ENCODE results near the gene GFOD2. TPM values are rescaled to one million over a fixed set of nuclear protein-coding genes. Genes with fewer than 3 reads are reported as not detected.

Gene GFOD2
- total and polyA plus RNA-seq, 2 of the 13 experiments (the other 11 are each of a cell fraction or from before 2014, with no cell fraction given) = 11.1 to 17.2 TPM

DNA sequence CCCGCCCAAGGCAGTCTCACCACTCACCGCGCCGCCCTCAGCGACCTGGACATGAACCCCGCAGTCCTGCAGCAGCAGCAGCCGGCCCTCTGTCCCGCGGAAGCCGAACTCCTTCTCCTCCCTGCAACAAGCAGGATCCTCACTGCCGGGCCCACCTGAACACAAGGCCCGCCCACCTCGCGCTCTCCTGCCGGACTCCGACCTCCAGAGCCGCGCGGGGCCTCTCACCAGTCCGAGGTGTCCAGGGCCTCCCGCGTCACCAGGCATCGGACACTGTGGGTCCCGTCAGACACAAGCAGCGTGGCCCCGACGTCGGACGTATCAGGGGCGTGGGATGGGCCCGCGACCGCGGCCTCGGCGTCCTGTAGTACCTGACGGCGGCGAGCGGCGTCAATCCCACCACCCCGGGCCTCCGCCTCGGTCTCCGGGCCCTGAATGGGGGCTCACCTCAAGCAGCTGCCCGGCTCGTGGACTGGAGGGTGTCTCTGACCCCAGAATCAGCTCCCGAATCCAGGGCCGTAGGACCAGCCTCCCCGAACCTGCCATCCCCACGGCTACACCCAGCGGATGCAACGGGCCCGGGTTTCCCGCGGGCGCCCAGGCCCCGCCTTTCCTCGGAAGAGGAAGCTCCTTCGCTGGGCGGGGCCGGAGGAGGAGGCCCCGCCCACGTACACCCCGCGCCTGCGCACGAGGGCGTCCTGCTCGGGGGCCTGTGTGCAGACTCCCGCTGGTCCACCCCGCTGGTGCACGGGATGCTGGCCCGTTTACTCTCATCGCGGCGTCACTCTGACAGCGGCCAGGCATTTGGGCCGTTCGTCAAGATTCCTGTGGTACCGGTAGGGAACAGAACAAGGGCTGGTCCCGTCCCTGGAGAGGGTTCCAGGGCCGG lies 59.2 kb downstream of the GFOD2 start, which contains the start of gene ACD (continued):
- TF ChIP-seq, protein P1, sequence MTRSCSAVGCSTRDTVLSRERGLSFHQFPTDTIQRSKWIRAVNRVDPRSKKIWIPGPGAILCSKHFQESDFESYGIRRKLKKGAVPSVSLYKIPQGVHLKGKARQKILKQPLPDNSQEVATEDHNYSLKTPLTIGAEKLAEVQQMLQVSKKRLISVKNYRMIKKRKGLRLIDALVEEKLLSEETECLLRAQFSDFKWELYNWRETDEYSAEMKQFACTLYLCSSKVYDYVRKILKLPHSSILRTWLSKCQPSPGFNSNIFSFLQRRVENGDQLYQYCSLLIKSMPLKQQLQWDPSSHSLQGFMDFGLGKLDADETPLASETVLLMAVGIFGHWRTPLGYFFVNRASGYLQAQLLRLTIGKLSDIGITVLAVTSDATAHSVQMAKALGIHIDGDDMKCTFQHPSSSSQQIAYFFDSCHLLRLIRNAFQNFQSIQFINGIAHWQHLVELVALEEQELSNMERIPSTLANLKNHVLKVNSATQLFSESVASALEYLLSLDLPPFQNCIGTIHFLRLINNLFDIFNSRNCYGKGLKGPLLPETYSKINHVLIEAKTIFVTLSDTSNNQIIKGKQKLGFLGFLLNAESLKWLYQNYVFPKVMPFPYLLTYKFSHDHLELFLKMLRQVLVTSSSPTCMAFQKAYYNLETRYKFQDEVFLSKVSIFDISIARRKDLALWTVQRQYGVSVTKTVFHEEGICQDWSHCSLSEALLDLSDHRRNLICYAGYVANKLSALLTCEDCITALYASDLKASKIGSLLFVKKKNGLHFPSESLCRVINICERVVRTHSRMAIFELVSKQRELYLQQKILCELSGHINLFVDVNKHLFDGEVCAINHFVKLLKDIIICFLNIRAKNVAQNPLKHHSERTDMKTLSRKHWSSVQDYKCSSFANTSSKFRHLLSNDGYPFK (CRISPR knock-in tag; IDR thresholded peaks at IDR 0.05; ENCODE audit: borderline replicate concordance) = peak; percentile 89
- TF ChIP-seq YEATS4 (CRISPR knock-in tag; IDR thresholded peaks at IDR 0.05; ENCODE audit: borderline replicate concordance) (peak; percentile 69), KDM1A (CRISPR knock-in tag; IDR thresholded peaks at IDR 0.05) (peak; percentile 19; the same call in 1 of the 2 replicates), ZFP37 (CRISPR knock-in tag; IDR thresholded peaks at IDR 0.05; ENCODE audit: borderline replicate concordance) (no peak; the same call in none of the 2 replicates)
- TF ChIP-seq, protein P2, sequence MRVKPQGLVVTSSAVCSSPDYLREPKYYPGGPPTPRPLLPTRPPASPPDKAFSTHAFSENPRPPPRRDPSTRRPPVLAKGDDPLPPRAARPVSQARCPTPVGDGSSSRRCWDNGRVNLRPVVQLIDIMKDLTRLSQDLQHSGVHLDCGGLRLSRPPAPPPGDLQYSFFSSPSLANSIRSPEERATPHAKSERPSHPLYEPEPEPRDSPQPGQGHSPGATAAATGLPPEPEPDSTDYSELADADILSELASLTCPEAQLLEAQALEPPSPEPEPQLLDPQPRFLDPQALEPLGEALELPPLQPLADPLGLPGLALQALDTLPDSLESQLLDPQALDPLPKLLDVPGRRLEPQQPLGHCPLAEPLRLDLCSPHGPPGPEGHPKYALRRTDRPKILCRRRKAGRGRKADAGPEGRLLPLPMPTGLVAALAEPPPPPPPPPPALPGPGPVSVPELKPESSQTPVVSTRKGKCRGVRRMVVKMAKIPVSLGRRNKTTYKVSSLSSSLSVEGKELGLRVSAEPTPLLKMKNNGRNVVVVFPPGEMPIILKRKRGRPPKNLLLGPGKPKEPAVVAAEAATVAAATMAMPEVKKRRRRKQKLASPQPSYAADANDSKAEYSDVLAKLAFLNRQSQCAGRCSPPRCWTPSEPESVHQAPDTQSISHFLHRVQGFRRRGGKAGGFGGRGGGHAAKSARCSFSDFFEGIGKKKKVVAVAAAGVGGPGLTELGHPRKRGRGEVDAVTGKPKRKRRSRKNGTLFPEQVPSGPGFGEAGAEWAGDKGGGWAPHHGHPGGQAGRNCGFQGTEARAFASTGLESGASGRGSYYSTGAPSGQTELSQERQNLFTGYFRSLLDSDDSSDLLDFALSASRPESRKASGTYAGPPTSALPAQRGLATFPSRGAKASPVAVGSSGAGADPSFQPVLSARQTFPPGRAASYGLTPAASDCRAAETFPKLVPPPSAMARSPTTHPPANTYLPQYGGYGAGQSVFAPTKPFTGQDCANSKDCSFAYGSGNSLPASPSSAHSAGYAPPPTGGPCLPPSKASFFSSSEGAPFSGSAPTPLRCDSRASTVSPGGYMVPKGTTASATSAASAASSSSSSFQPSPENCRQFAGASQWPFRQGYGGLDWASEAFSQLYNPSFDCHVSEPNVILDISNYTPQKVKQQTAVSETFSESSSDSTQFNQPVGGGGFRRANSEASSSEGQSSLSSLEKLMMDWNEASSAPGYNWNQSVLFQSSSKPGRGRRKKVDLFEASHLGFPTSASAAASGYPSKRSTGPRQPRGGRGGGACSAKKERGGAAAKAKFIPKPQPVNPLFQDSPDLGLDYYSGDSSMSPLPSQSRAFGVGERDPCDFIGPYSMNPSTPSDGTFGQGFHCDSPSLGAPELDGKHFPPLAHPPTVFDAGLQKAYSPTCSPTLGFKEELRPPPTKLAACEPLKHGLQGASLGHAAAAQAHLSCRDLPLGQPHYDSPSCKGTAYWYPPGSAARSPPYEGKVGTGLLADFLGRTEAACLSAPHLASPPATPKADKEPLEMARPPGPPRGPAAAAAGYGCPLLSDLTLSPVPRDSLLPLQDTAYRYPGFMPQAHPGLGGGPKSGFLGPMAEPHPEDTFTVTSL (CRISPR knock-in tag; IDR thresholded peaks at IDR 0.05; ENCODE audit: borderline replicate concordance) = no peak
- TF ChIP-seq, protein P3, sequence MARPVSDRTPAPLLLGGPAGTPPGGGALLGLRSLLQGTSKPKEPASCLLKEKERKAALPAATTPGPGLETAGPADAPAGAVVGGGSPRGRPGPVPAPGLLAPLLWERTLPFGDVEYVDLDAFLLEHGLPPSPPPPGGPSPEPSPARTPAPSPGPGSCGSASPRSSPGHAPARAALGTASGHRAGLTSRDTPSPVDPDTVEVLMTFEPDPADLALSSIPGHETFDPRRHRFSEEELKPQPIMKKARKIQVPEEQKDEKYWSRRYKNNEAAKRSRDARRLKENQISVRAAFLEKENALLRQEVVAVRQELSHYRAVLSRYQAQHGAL (CRISPR knock-in tag; IDR thresholded peaks at IDR 0.05; ENCODE audit: not compliant biosample characterization) = no peak
- TF ChIP-seq, protein P4, sequence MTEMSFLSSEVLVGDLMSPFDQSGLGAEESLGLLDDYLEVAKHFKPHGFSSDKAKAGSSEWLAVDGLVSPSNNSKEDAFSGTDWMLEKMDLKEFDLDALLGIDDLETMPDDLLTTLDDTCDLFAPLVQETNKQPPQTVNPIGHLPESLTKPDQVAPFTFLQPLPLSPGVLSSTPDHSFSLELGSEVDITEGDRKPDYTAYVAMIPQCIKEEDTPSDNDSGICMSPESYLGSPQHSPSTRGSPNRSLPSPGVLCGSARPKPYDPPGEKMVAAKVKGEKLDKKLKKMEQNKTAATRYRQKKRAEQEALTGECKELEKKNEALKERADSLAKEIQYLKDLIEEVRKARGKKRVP (CRISPR knock-in tag; IDR thresholded peaks at IDR 0.05) = no peak; a peak in 1 of 4 replicates
